MG63 (cell line): Measurements from ENCODE around the gene RGL2. TPM values are rescaled to one million over a fixed set of nuclear protein-coding genes. Genes with fewer than 3 reads are reported as not detected.

Source experiments
- DNase-seq: peaks from one replicate; pipeline ENCODE4 v3.0.0-alpha.2; 2020
- H3K27me3 ChIP-seq: fragments of 250-450 bp; sonication (Bioruptor Pico); 2 replicates; pipeline ENCODE4 v1.5.1; 2020; ENCODE audit warnings: mild to moderate bottlenecking, moderate library complexity
- H3K36me3 ChIP-seq: fragments of 250-450 bp; sonication (Bioruptor Pico); 2 replicates; pipeline ENCODE4 v1.5.1; 2020; ENCODE audit warnings: mild to moderate bottlenecking, moderate library complexity
- H3K4me3 ChIP-seq: fragments of 250-450 bp; sonication (Bioruptor Pico); 2 replicates; pipeline ENCODE4 v1.5.1; 2020; ENCODE audit warnings: mild to moderate bottlenecking, moderate library complexity
- H3K9me3 ChIP-seq: fragments of 250-450 bp; sonication (Bioruptor Pico); 2 replicates; pipeline ENCODE4 v1.5.1; 2020; ENCODE audit warnings: mild to moderate bottlenecking, moderate library complexity
- total RNA-seq: library from RNA; depleted of rRNA; stranded (reverse); fragments of >200 nt; shearing (Covaris generic); gene quantifications from 2 replicates; pipeline ENCODE4 v1.2.3, GENCODE V29; 2014; ENCODE audit warnings: low replicate concordance

The RGL2 gene
- total RNA-seq, 1 experiment from 2014 or later = 123 TPM

DNA sequence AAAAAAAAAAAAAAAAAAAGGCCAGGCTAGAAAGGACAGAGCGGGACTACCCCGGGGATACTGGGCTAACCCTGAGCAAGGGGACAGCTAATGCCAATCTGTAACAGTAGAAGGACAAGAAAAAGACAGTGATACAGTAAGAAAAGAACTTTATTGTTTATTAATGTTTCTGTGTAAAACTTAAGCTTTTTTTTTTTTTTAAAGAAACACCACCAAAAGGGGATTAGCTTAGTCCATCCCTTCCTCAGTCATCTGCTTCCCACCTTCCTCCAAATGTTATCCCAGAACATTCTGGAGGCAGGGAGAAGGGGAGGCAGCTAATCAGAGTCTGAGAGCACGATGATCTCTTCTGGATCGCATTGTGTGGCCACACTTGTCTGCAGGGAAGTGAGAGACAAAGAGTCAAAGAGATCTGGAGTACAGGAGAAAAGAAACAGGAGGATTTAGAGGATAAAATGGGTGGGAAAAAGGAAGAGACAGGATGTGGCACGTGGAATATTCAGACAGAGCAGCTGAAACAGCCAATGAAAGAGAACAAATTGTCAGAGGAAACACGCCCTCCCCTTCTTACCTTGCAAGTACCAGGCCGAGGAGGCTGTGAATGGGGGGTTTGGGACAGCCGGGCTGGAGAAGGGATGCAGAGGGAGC, 19.8 kb upstream of the RGL2 start:
- Histone ChIP-seq H3K36me3 (peaks cover 18% of the 10 kb centered on the region), H3K9me3 (no peaks in the 10 kb centered on the region), H3K27me3 (no peaks in the 10 kb centered on the region), H3K4me3 (peak overlapping the region; percentile 57)
- DNase-seq = no peak

DNA sequence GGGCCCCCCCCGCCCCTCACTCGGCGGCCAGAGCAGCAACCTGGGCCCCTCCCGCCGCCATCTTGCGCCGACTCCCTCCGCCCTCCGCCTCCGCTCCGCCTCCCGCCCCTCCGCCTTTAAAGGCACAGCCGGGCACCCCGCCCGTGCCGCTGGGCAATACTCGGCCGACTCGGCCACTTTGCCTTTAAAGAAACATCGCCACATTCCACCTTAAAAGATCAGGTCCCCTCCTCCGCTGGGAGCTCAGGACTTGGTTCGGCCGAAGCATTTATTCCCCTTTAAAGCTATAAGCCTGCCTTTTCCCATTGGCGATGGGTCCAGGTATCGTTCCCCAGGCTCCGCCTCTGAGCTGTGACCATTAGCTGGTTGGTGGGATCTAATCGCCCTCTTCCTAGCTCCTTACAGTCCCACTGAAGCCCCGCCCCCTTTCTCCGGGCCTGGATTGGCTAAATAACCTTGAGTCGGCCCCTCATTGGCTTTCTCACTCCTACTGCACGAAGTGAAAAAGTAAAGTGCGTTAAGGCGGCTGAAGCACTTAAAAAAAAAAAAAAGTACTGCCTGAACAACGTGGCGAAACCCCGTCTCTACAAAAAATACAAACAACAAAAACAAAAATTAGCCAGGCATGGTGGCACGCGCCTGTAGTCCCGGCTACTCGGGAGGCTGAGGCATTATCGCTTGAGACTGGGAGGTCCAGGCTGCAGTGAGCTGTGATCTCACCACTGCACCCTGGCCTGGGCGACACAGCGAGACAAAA, 19.1 kb upstream of the RGL2 start, which contains the start of gene ZBTB22:
TSS of gene ZBTB22 (minus strand) at position 76 of the 757 bp plus-strand sequence. CDS start 828 bp downstream, outside the sequence.
- H3K9me3 ChIP-seq = no peaks in the 10 kb centered on the region
- H3K4me3 ChIP-seq = peak within 1 kb of the TSS; percentile 57
- H3K36me3 ChIP-seq = peaks cover 24% of the 10 kb centered on the region
- peak; percentile 96 for DNase-seq
- H3K27me3 ChIP-seq = no peaks in the 10 kb centered on the region

DNA sequence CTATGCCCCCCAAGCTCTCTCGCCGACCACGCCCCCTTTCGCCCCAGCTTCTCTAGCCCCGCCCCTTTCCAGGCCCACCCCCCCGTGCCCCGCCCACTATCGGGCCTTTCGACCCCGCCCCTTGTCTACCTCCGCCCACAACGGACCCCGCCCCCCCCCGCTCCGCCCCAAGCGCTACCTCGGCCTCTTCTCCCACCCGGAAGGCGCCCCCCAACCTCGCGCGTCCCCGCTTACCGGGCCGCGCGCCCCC, 18.6 kb upstream of the RGL2 start:
- Histone ChIP-seq H3K27me3 (no peaks in the 10 kb centered on the region), H3K9me3 (no peaks in the 10 kb centered on the region), H3K4me3 (peak overlapping the region; percentile 23), H3K36me3 (peaks cover 26% of the 10 kb centered on the region)
- DNase-seq = no peak

DNA sequence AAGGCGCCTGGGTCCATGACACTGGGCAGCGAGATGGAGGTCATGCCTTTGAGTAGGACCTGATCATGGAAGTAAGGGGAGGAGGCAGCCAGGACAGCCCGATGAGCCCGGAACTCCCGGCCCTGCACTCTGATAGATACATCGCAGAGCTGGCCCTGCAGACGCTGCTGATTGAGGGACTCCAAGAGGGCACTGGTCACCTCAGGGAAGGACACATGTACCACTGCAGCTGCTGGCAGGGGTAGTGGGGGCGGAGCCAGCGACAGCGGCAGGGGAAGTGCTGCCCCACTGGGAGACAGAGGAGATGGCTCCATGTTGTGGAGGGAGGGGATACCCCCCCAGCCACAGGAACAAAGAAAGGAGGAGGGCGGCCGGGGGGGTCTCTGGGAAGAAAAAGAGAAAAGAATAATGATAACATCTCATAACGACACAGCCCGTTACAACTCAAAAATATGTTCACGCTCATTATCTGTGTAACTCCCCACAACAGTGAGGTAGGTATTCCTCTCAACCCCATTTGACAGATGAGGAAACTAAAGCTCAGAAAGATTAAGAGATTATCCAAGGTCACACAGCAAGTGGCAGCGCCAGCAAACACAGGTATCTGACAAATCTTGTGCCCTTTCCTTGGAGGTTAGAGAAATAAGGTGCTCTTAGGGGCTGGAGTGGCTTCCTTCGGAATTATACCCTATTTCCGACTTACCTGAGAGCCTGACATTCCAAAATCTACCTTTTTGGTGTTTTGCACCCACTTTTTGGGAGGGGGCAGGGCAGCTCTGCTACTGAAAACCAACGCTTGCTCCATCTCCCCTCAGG, 18.1 kb upstream of the RGL2 start:
- Histone ChIP-seq H3K27me3 (no peaks in the 10 kb centered on the region), H3K36me3 (peaks cover 32% of the 10 kb centered on the region), H3K4me3 (peak overlapping the region; percentile 23), H3K9me3 (no peaks in the 10 kb centered on the region)
- DNase-seq = no peak

DNA sequence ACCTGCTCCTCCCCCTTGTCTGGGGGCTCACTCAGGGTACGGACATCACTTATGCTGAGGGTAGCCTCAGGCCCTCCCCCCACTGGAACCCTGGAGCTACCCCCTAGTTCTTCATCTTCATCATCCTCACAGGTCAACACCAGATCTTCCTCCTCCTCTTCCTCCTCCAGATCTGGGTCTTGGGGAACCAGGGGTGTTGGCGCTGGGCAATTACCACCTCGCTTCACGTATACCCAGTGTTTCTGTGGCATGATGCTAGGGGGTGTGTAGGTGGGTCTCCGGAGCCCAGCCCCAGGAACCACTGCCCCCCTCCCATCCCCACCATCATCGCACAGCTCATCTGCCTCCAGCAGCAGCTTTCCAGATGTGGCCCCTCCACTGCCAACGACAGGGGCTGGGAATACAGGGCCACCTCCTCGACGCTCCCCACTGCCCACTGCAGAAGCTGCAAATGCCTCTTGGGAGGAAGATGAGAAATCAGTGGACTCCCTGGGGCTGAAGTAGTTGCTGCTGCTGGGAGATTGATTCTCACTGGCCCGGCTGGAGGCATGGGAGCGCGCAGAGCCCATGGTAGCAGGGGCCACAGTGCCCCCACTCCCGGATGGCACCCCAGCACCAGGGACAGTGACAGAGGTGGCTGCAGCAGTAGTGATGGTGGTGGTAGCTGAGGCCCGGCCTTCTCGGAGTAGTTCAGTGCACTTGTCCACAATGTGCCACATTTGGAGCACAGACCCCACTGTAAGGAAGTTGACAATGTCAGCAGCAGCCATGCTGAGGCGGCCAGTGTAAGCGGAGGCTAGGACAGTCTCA, 17.3 kb upstream of the RGL2 start:
- DNase-seq = no peak
- peaks cover 40% of the 10 kb centered on the region for H3K36me3 ChIP-seq
- H3K9me3 ChIP-seq = no peaks in the 10 kb centered on the region
- no peaks in the 10 kb centered on the region for H3K27me3 ChIP-seq
- no peak overlapping the region for H3K4me3 ChIP-seq

DNA sequence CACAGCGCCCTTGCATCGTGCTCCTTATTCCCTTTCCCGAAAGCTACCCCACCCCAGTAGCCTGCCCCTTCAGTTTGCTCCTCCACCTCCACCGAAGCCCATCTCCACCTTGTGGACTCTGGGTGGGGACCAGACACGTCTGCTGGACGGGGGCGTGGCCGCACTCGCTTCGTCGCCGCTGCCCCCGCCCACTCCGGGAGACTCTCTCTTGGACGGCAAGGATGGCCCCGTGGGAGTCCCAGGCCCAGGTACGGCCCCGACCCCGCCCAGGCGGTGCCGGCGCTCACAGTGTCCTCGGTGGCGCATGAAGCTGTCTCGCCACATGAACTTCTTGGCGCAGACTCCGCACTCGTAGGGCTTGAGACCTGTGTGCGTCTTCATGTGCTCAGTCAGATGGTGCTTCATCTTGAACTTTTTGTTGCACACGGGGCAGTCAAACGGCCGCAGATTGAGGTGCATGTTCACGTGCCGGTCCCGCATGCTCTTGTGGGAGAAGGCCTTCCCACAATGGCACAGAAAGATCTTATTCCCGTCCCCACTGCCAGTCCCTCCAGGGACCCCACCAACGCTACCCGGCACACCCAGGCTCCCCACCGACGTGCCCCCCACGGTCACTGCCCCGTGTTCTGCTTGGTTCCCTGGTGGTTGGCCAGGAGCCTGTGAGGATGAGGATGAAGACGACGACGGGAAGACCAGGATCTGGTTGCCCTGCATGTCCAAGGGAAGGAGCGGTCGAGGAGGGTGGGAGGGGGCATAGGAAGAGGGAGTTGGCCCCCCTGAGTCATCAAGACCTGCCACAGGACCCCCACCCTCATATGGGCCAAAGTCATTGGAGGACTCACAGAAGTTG, 16.4 kb upstream of the RGL2 start:
- H3K4me3 ChIP-seq = peak overlapping the region; percentile 92; the same call in 1 of the 2 replicates
- H3K36me3 ChIP-seq = peaks cover 45% of the 10 kb centered on the region
- no peaks in the 10 kb centered on the region for H3K27me3 ChIP-seq
- H3K9me3 ChIP-seq = no peaks in the 10 kb centered on the region
- DNase-seq = no peak

DNA sequence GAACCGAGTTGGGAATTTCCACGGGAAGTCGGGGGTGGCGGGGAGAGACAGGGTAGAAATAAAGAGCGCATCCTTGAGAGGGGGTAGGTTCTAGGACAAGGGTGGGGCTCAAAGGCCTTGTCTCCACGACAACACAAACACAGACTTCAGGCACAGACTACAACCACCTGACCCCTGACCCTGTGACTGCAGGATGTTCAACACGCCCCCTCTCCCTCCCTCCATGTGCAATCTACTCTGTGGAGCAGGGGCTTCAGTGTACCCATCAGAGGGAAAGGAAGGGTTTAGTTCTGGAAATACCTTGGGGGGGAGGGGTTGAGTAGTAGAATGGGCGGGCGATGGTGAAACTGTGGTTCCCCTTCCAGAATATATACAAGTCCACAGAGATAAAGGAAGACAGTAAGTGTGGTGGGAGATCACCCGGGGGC, 15.8 kb upstream of the RGL2 start:
- Histone ChIP-seq H3K36me3 (peaks cover 45% of the 10 kb centered on the region), H3K9me3 (no peaks in the 10 kb centered on the region), H3K4me3 (peak overlapping the region; percentile 92), H3K27me3 (no peaks in the 10 kb centered on the region)
- peak; percentile 89 for DNase-seq

DNA sequence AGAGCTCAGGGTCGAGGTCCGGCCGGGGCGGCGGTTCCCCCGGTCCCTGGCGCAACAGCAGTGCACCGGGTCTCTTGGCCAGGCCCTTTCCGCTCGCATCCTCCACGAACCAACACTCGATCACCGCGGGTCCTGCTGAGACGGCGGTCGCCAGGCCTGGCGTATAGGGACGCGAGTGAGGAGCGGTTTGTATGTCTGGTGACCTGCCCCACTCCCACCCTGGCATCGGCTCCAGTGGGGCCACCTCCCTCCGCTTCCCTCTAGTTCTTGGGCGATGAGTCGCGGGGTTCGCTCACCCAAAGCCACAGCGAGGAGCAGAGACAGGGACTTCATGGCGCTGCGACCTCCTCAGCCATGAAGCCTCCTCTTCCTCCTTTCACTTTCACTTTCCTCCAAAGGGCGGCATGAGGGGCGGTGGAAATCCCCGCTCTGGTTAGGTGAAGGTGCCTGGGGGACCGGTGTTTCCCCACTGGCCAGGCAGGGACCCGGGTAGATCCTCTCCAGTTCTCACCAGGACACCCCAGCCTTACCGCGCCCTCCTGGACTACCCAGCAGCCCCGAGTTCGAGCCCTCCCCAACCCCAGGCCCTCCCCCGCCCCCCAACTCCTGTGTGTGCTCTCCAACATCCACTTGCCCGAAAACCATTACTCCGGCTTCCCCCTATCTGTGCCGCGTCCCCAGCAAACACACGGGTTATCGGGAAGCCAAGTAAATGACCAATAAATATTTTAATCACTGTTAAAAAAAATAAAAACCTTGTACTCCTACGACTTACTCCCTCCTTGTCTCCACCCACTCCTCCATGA, 15.2 kb upstream of the RGL2 start, which contains the start of gene TAPBP:
TSS of gene TAPBP (minus strand) at position 370 of the 806 bp plus-strand sequence. CDS start at position 333, 37 bp downstream.
- H3K36me3 ChIP-seq = peaks cover 38% of the 10 kb centered on the region
- peak; percentile 87 for DNase-seq
- no peaks in the 10 kb centered on the region for H3K27me3 ChIP-seq
- peak within 1 kb of the TSS; percentile 92 for H3K4me3 ChIP-seq
- H3K9me3 ChIP-seq = no peaks in the 10 kb centered on the region

DNA sequence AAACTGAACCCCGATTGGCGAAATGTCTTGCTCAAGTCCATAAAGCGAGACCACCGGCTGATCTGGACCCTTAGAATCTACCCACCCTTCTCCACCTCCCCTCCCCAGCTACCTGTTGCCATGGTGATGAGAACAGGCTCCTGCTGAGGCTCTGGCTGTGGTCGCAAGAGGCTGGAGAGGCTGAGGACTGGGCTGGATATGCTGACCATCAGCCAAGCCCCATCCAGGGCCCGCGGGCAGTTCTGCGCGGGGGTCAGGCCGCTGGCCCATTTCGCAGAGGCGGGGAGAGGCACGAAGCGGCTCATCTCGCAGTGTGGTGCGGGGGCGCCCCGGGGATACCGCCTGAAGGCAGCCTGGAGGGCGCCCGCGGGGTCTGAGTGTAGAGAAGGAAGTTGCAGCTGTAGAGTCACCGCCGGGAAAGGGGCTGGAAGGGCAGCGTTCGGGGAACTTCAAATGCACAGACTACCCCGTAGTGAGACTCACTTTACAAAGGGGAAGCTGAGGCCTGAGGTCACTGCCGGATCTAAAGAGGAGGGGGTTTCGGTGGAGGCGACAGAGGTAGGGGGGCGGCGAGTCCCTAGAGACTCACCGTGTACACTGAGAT, 14.5 kb upstream of the RGL2 start:
- DNase-seq = peak; percentile 80
- H3K9me3 ChIP-seq = no peaks in the 10 kb centered on the region
- H3K4me3 ChIP-seq = peak overlapping the region; percentile 92
- peaks cover 41% of the 10 kb centered on the region for H3K36me3 ChIP-seq
- H3K27me3 ChIP-seq = no peaks in the 10 kb centered on the region

DNA sequence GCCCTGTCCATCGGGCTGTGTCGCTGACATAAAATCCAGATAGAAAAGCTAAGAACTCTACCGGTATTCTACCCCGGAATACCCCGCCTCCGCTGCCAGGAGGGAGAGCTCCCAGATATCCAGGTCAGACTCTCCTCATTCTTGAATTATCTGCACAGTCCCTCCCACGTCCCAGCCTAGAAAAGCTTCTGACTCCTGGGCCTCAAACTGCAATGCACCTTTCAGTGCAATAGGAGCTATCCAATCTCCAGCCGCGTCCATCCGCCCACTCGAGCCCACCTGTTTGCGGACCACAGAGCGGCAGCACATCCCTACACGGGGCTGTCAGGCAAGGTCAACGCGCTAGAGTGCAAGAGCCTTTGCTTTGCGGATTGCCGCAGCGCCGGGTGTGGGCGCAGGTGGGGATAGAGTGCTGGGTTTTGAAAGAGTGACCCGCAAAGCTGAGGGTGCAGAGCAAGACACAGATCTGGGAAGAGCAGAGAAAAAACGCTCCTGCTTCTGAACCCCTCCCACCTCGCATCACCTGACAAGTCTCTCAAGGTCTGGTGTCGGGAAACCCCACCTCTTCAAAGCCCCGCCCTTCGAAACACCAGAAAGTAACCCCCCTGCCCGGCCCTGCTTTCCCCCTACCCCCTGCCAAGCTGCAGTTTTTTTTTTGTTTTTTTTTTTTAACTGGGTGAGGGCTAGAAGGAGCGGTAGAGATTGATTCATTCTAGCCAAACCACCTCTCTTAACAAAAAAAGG, 13.8 kb upstream of the RGL2 start:
- peak; percentile 94 for DNase-seq
- Histone ChIP-seq H3K36me3 (peaks cover 46% of the 10 kb centered on the region), H3K9me3 (no peaks in the 10 kb centered on the region), H3K27me3 (no peaks in the 10 kb centered on the region), H3K4me3 (peak overlapping the region; percentile 92)

DNA sequence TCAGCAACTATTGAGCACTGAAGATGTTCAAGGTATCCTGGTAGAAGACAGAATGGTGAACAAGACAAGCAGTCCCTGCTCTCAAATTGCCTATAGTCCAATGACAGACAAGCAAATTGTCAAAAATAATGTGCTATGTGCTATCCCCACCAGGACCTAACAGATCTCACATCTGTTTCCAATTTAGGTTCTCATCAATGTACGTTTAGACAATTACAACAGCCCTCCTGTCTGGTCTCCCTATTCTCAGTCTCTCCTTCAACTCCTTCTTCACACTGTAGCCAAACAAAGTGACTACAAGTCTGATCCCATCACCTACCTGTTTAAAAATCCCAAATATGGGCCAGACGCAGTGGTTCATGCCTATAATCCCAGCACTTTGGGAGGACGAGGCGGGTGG, 7.6 kb upstream of the RGL2 start:
- DNase-seq = no peak
- Histone ChIP-seq H3K4me3 (no peak overlapping the region), H3K27me3 (no peaks in the 10 kb centered on the region), H3K9me3 (no peaks in the 10 kb centered on the region), H3K36me3 (peaks cover 74% of the 10 kb centered on the region)

DNA sequence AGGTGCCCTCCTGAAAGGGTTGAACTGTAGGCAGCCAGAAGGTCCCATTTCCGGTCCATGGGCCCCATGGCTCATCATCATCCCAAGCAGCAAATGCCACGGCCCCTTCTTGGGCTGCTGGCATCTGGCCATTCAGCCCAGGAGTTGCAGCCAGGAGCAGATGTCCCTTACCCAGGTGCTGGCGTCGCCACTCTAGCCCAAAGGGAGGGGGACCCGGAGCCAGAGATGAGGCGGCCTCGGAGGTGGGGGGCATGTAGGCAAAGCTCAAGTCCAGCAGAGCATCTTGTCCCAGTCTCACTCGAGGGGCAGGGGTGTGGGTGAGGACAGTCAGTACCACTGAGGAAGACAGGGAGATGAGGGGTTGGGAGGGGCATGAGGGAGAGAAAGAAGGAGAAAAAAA, 6.3 kb upstream of the RGL2 start:
- Histone ChIP-seq H3K4me3 (no peak overlapping the region), H3K27me3 (no peaks in the 10 kb centered on the region), H3K9me3 (no peaks in the 10 kb centered on the region), H3K36me3 (peaks cover 68% of the 10 kb centered on the region)
- no peak for DNase-seq

DNA sequence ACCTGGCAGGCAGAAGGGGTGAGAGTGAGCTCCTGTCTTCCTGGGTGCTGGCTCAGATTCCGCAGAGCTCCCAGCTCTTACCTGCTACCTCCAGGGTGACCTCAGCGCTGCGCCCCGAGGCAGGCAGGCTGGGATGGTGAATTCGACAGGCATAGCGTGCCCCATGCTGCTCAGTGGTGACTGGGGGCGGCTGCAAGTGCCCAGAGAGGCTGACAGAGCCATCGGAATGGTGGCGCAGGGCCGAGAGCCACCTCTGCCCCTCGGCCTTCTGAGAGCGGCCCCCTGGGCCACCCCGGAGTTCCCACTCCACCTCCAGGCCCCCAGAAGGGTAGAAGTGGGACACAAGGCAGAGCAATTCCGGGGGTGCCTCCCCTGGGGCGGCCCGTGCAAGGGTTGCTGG, 5.5 kb upstream of the RGL2 start:
- Histone ChIP-seq H3K27me3 (no peaks in the 10 kb centered on the region), H3K9me3 (no peaks in the 10 kb centered on the region), H3K36me3 (peaks cover 64% of the 10 kb centered on the region), H3K4me3 (no peak overlapping the region)
- no peak for DNase-seq

DNA sequence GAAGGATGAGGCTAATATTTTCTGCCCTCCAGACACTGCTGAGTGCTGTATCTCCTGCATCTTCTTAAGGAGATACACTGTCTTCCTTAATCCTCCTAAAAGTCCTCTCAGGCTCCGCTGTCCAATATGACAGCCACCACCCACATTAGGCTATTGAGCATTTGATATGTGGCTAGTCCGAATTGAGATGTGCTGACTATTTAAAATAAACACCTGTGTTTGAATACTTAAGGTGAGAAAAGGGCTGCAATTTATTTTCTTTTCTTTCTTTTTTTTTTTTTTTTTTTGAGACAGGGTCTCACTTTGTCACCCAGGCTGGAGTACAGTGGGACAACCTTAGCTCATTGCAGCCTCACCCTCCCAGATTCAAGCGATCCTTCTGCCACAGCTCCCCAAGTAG, 3.1 kb upstream of the RGL2 start:
- no peak for DNase-seq
- H3K27me3 ChIP-seq = no peaks in the 10 kb centered on the region
- no peaks in the 10 kb centered on the region for H3K9me3 ChIP-seq
- H3K4me3 ChIP-seq = no peak overlapping the region
- H3K36me3 ChIP-seq = peaks cover 54% of the 10 kb centered on the region
